Measurements from ENCODE around the gene RAB23.

- no peak for TF ChIP-seq CTCF (IDR thresholded peaks at IDR 0.05; ENCODE audit: control extremely low read depth in 1 of 3, insufficient read depth in 1 of 3, low read depth in 1 of 3, low read length in 3 of 3)
- no peak for TF ChIP-seq EZH2 (IDR thresholded peaks at IDR 0.05; ENCODE audit: low read depth, low read length, severe bottlenecking)
- TF ChIP-seq ASH2L (IDR thresholded peaks at IDR 0.05; ENCODE audit: low read length): no peak
- TF ChIP-seq YY1 (IDR thresholded peaks at IDR 0.05; ENCODE audit: low read depth, low read length): no peak
- no peak for TF ChIP-seq BRCA1 (IDR thresholded peaks at IDR 0.05; ENCODE audit: low read depth, low read length)
- TF ChIP-seq SRF (IDR thresholded peaks at IDR 0.05; ENCODE audit: low read depth, low read length): no peak
- no peak for TF ChIP-seq HDAC2 (IDR thresholded peaks at IDR 0.05; ENCODE audit: borderline replicate concordance in 1 of 2, low read depth in 2 of 2, low read length in 2 of 2)
- TF ChIP-seq POLR2AphosphoS5 (IDR thresholded peaks at IDR 0.05; ENCODE audit: low read depth, low read length): no peak
- TF ChIP-seq RFX5 (IDR thresholded peaks at IDR 0.05; ENCODE audit: borderline replicate concordance, low read depth, low read length): no peak
Measured at GRCh38 chr6:57143690-57144089, 78.4 kb downstream of the RAB23 start.
